KG1 (cell line): ENCODE results near the gene PROSER3.

Experiments used
- DNase-seq: peaks from one replicate; lab custom pipeline; 2025; lab: John Stamatoyannopoulos, UW

Gene PROSER3

DNA sequence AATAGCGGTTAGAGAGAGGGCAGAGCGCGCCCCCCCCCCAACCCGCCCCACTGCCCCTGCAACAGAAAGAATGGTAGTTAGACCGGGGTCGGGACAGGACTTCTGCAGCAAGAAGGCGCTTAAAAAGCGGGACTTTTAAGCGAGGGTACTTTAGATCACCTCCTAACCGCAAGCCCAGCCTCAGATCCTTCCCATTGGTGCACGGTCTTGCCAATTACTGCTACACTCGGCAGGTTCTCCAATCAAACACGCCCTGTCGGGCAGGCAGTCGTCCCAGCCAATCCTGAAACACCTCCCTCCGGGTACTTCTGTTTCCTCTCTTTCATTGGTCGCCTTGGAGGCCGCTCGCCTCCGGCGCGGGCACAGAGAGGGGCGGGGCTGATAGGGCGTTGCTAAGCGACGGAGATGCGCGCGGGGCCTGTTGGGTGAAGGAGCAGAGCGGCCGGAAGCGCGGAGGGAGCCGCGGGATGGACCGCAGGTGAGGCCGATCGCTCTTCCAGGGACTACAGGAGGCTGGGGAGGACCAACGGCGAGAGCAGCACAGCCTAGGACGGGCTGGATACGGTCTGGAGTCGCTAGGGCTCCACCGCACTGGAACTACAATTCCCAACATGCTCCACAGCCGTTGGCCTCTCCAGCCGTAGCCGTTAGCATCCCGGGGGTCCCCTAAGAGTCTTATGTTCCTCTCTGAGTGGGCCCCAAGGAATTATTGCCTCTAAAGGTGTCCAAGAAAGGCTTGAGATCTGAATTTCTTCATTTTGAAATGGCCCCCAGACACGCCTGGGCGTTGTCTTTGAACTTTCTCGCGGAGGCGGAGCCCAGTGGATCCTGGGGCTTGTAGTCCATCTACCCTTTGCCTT lies at the start of gene PROSER3:
PROSER3 (plus strand) TSS at position 428 of the 860 bp plus-strand sequence; CDS start at position 468, 40 bp downstream.
- peak; percentile 93 for DNase-seq

DNA sequence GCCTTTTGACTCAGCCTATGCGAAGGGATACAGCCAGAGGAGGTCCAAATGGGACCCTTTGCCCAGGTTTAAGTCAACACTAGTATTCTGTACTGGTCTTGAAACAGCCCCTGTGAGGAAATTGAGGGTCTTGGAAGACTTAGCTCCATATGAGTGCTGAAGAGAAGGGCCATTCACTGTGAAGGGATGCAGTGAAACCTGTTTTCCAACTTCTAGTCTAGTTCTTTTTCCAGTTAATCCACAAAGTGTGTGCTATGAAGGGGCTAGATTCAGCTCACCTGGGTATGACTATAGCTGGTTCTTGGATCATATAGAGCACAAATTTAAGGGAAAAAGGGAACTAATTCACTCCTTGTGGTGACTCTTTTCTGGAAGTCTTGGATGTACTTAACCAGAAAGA lies 49.6 kb upstream of the PROSER3 start:
- DNase-seq: no peak

DNA sequence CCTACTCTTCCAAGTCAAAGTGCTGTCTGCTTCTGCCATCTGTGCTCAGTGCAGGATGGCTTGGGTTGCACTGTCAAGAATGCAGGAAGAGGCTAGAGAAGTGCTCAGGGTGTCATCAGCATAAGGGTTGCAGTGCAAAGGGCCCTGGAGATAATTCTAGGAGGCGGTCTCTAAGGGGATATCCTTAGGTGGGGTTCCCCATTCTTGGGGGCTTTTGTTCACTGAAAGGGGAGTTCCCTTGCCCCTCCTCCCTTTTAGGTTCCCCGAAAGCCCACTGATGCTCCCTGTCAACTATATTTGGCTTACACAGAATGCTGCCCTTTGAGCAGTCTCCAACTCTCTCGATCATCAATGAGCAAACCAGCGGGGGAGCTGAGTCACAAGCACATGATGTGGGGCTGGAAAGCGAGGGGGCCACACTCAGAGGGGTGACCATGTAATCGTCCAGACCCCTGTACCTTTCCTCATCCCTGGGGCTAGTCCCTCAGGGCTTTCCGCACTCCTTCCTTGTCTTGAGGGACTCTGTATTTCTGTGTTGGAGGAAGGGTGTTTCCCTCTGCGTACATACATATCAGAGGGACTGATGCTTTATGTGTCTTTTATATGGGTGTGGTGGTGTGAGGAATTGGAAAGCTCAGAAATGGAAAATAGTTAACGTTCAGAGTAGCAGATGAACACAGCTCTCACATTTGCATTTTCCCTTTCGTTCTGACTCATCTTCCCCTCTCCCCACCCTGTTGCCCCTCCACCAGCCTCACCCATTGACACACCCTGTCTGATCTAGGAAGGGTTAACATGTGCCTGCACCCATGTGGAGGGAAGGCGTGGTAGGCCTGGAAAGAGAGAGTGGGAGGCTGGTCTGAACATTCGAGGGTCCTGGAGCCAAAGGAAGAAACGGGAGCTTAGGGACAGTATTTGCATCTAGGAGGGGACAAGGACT lies 46.9 kb upstream of the PROSER3 start:
- DNase-seq: no peak

DNA sequence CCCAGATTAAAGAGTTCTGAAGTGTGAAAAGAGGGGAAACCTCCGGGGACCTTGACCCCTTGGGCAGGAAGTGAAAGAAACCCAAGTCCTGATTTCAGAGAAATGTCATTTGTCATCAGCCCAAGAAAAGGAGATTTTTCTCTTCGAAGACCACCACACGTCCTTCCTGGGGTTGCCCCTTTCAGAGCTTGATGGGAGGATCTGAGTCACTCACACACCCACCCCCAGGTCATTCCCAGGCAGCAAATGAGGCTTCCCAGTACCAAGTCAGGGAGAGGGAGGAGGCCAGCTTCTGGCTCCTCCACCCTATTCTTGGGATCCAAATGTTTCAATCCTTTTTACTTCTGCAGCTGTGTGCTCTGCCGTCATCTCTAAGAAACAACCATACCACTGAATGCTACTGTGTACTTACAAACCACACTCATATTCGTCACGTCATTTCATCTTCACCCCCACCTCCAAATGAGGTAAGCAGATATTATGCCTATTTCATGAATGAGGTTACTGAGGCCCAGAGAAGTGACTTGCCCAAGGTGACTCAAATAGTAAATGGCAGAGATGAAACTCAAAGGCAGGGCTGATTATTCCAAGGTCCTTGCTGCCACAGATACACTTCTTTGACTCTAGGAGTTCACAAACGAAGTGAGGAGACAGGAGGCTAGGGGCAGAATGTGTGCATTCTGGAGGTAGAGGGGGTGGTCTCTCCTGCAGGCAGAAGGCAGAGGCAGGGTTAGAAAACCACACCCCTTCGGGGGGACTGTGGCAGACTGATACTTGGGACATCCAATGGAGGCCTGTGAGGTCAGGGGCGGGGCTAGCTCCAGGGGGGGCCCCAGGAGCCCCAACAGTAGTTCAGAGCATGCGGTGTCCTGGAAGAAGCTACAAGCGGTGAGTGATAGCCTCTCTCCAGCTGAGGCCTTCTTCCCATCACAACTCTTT lies 45.1 kb upstream of the PROSER3 start:
- DNase-seq: no peak

DNA sequence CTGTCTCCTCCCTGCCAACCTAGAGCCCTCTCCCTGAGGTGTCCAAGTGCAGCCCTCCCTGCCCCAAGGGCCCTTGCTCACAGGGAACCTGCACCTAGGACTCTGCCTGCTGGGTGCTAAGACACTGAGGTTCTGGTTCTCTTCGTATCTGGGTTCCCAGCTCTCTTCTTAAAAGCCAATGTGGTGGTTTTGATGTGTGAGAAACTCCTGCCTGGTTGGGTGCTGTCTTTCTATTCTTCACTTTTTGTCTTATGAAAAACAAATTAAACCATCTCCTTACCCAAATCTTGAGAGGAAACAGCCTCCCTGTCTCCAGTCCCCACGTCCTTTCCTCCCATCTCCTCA lies 44.5 kb upstream of the PROSER3 start:
- no peak for DNase-seq

DNA sequence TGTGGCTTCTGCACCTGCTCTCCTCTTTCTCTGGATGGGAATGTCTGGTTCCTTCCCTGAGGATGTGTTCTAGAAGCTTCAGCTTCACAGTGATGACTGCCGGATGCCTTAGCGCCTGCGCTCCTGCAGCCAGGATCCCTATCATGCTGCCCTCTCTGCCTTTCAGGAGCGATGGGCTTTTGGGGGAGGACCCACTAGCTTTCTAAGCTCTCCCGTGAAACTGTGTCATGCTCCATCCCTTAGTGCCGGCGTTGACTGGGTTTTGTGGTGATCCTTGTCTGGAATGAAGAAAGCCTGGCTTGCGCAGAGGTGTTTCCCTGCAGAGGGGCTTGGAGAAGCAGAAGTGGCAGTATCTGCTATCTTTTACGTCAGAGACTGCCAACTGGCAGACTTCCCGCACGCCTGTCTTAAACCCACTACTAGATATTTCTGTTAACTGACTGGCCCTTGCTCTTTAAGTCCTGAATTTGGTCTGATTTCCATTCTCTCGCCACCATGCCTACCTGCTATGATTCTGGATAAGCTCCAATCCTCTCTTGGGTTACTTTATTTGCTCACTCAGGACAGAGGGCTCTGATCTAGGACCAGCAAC lies 44.0 kb upstream of the PROSER3 start:
- DNase-seq: no peak

DNA sequence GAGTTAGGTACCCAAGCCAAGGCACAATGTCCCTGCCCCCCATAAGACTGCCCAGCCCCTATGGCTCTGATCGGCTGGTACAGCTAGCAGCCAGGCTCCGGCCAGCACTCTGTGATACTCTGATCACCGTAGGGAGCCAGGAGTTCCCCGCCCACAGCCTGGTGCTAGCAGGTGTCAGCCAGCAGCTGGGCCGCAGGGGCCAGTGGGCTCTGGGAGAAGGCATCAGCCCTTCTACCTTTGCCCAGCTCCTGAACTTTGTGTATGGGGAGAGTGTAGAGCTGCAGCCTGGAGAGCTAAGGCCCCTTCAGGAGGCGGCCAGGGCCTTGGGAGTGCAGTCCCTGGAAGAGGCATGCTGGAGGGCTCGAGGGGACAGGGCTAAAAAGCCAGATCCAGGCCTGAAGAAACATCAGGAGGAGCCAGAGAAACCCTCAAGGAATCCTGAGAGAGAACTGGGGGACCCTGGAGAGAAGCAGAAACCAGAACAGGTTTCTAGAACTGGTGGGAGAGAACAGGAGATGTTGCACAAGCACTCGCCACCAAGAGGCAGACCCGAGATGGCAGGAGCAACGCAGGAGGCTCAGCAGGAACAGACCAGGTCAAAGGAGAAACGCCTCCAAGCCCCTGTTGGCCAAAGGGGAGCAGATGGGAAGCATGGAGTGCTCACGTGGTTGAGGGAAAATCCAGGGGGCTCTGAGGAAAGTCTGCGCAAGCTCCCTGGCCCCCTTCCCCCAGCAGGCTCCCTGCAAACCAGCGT lies 43.2 kb upstream of the PROSER3 start:
- no peak for DNase-seq

DNA sequence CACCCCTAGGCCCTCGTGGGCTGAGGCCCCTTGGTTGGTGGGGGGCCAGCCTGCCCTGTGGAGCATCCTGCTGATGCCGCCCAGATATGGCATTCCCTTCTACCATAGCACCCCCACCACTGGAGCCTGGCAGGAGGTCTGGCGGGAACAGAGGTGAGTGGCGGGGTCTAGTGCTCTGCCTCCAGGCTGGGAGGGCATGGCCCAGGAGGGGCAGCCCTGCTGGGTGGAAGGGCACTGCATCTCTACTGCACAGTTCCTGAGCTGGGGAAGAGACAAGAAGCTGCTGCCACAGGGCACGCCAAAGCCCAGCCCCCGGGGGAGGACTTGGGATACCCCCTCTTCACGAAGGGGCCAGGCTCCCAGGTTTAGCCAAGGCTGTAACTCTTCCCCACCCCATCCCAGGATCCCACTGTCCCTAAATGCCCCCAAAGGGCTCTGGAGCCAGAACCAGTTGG lies 42.6 kb upstream of the PROSER3 start:
- DNase-seq: no peak

DNA sequence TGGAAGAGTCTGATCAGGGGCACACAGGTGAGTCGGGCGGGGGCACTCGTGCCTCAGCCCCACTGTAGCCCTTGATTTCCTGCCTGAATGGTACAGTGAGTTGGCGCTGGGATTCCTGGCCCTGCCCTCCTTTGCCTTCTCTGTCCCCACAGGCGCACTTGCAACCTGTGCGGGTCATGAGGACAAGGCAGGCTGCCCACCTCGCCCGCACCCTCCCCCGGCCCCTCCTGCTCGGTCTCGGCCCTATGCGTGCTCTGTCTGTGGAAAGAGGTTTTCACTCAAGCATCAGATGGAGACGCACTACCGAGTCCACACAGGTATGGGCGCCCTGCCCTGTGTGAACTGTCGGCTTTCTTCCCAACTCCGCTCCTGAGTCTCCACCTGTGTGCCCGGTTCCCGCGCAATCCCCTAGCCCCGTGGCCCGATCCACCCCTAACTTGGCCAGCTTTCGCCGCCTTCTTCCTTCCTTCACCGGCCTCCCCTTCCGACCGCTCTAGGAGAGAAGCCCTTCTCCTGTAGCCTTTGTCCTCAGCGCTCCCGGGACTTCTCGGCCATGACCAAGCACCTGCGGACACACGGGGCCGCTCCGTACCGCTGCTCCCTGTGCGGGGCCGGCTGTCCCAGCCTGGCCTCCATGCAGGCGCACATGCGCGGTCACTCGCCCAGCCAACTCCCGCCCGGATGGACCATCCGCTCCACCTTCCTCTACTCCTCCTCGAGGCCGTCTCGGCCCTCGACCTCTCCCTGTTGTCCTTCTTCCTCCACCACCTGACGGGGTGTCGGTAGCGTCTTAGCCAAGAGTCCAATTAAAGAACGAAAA lies 41.8 kb upstream of the PROSER3 start:
- DNase-seq: no peak

DNA sequence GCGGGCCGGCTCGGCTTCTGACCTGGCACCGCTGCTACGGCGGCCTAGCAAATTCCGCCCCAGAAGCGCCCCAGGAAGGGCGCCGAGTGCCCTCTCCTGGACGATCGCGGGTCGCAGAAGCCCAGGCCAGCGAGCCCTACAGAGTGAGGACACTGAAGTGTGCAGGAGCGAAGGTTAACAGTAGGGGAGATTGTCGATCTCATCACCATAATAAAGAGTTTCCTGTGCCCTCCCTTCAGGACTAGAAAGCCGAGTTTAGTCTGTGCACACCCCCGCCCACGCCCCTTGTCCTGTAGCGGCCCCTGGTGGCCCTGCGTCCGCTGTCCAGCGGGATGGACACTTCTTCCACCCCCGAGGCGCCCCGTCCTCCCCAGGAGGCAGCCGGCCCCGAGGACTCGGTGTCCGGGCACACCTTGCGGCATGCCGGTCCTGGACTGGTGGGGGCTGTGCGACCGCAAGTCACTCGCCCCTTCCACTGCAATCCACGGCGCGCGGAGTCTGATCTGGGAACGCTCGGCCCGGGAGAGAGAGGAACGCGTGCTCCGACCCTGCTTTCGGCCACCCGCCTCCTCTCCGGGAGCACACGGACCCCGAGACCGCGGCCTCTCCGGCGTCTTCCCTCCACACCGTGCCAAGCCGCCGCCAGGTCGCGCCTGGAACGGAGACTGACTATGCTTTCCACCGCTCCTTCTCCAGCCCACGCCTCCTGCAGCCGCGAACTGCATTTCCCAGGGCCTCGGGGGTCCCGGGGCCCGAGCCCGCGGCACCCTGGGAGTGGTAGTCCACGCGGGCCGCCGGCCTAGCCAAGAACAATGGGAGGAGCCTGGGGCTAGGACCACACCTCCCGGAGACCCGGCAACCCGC lies 40.9 kb upstream of the PROSER3 start:
- DNase-seq: peak; percentile 12

DNA sequence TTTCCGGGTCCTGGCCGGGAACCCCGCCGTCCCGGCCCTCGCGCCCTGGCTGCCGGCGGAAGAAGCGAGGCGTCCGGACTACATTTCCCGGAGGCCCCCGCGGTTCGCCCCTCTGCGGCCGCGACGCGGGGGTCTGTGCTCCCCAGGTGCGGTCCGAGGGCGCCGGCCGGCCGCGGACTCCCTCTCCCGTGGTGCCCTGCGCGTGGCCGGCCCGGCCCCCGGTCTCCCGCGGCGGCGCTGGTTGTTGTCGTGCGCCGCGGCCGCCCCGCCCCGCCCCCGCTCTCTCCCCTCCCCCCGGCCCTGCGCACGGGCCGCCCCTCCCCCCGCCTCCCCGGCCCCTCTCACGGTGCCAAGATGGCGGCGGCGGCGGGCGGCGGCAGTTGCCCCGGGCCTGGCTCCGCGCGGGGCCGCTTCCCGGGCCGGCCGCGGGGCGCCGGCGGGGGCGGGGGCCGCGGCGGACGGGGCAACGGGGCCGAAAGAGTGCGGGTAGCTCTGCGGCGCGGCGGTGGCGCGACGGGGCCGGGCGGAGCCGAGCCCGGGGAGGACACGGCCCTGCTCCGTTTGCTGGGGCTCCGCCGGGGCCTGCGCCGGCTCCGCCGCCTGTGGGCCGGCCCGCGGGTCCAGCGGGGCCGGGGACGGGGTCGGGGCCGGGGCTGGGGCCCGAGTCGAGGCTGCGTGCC lies 40.2 kb upstream of the PROSER3 start, which contains the start of gene KMT2B:
KMT2B (plus strand) TSS at position 339 of the 680 bp plus-strand sequence; CDS start at position 355, 16 bp downstream.
- DNase-seq: peak; percentile 82

DNA sequence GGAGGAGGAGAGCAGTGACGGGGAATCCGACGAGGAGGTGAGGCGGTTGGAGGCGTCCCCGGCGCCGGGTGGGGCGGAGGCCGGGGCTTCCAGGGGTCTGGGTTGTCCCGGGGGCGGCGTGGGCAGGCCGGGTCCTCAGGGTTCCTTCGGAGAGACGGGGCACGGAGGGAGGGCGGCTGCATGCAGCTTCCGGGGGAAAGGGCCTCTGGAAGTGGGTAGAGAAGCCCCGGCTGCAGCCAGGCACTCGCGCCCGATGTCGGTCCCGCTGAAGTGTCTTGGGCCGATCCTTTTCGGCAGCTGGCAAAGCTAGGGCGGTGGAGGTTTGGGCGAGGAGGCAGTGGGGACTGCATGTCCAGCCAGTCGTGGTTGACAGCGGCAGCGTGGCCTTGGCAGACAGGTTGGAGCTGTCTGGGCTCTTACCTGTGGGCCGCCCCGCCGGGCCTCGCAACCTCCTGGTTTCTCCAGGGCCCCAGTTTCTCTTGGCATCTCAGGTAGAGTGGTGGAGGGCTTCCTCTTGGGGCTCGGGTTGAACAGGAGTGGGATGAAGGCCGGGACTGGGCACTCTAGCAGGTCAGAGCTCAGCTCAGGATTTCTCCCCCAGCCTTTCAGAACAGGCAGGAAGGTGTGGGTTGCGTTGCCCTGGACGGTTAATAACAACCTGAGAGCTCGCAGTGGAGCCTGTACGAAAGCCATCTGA lies 39.5 kb upstream of the PROSER3 start:
- no peak for DNase-seq

DNA sequence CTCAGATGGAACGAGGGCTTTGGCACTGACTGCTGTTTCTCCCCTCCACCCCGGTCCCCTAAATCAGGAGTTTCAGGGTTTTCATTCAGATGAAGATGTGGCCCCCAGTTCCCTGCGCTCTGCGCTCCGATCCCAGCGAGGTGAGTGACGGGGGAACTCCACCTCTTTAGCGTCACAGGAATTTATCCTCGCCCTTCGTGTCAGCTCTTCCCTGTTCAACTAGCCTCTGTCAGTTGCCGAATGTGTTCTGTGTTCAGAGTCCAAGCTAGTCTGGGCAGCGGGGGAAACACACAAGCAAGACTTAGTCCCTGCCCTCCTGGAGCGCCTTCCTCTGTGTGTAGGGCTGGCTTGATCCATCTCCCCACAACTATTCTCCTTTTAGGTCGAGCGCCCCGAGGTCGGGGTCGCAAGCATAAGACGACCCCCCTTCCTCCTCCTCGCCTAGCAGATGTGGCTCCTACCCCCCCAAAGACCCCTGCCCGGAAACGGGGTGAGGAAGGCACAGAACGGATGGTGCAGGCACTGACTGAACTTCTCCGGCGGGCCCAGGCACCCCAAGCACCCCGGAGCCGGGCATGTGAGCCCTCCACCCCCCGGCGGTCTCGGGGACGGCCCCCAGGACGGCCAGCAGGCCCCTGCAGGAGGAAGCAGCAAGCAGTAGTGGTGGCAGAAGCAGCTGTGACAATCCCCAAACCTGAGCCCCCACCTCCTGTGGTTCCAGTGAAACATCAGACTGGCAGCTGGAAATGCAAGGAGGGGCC lies 38.4 kb upstream of the PROSER3 start:
- DNase-seq: no peak

DNA sequence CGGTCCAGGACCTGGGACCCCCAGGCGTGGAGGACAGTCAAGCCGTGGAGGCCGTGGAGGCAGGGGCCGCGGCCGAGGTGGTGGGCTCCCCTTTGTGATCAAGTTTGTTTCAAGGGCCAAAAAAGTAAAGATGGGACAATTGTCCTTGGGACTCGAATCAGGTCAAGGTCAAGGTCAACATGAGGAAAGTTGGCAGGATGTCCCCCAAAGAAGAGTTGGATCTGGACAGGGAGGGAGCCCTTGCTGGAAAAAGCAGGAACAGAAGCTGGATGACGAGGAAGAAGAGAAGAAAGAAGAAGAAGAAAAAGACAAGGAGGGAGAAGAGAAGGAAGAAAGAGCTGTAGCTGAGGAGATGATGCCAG lies 37.8 kb upstream of the PROSER3 start:
- no peak for DNase-seq

DNA sequence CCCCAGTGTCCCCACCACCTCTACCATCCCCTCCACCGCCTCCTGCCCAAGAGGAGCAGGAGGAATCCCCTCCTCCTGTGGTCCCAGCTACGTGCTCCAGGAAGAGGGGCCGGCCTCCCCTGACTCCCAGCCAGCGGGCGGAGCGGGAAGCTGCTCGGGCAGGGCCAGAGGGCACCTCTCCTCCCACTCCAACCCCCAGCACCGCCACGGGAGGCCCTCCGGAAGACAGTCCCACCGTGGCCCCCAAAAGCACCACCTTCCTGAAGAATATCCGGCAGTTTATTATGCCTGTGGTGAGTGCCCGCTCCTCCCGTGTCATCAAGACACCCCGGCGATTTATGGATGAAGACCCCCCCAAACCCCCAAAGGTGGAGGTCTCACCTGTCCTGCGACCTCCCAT lies 37.3 kb upstream of the PROSER3 start:
- DNase-seq: no peak

DNA sequence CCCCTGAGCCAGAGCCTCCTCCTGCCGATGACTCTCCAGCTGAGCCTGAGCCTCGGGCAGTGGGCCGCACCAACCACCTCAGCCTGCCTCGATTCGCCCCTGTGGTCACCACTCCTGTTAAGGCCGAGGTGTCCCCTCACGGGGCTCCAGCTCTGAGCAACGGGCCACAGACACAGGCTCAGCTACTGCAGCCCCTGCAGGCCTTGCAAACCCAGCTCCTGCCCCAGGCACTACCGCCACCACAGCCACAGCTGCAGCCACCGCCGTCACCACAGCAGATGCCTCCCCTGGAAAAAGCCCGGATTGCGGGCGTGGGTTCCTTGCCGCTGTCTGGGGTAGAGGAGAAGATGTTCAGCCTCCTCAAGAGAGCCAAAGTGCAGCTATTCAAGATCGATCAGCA lies 36.6 kb upstream of the PROSER3 start:
- DNase-seq: no peak

DNA sequence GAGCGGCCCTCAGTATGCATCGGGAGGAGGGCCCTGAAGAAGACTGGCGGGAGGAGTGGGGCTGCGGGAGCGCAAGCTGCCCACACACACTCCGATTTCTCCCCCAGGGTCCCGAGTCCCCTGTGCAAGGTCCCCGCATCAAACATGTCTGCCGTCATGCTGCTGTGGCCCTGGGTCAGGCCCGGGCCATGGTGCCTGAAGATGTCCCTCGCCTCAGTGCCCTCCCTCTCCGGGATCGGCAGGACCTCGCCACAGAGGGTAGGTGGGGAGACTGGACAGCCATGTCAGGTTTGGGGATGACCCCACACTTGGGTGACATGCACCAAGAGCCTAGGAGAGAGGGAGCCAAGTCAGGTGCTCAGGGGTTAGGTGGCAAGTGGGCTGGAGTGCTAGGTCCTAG lies 35.5 kb upstream of the PROSER3 start:
- no peak for DNase-seq
